ENCODE measurements around the gene CCNB2.

The CCNB2 gene

DNA sequence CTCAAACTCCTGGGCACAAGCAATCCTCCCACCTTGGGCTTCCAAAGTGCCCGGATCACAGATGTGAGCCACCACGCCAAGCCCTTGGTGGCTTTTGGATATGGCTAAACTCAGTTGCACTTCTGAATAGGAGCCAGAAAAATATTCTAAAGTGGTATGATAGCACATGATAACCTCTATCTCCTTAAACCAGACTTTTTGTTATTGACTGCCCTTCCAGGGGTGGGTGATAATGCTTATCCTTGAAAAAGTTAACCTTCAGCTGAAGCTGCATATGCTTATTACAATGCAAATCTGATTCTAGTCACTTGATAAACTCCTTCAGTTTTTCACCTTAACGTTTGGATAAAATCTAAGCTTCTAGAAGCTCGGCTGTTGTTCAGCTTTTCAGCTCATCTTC is 6.3 kb downstream of the CCNB2 start:
- TF ChIP-seq HDGF (IDR thresholded peaks at IDR 0.05; ENCODE audit: borderline replicate concordance) (no peak), NFRKB (IDR thresholded peaks at IDR 0.05) (no peak), TARDBP (IDR thresholded peaks at IDR 0.05) (no peak)
- ChIA-PET CTCF (no interaction called here), POLR2A (no interaction called here)
- no peak for DNase-seq (ENCODE audit: extremely low spot score)

DNA sequence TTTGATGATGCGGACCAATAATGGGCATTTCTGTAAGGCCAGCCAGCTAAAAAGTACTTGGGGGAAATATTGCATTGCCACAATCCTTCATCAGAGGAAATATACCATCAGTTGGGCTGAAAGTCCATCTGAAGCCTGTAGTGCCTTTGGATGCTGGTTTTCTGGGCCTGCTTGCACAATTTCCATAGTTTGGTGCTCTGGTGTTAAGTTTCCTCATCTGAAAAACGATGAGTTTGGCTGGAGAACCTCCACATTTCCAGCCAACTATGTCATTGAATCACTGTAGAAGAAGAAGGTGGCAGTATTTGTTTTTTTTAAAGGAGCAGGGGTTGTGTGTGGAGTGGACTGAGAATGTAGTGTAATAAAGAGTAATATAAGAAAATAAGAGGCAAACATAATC is 10.1 kb downstream of the CCNB2 start:
- ChIA-PET POLR2A (no interaction called here), CTCF (no interaction called here)
- TF ChIP-seq, protein P1, sequence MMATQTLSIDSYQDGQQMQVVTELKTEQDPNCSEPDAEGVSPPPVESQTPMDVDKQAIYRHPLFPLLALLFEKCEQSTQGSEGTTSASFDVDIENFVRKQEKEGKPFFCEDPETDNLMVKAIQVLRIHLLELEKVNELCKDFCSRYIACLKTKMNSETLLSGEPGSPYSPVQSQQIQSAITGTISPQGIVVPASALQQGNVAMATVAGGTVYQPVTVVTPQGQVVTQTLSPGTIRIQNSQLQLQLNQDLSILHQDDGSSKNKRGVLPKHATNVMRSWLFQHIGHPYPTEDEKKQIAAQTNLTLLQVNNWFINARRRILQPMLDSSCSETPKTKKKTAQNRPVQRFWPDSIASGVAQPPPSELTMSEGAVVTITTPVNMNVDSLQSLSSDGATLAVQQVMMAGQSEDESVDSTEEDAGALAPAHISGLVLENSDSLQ (IDR thresholded peaks at IDR 0.05), result no peak
- TF ChIP-seq NFRKB (IDR thresholded peaks at IDR 0.05) (no peak), FOXA1 (IDR thresholded peaks at IDR 0.05) (no peak), ARNT (IDR thresholded peaks at IDR 0.05) (no peak), L3MBTL2 (conservative IDR thresholded peaks at IDR 0.05) (no peak), SP1 (IDR thresholded peaks at IDR 0.05) (no peak), LEF1 (IDR thresholded peaks at IDR 0.05; ENCODE audit: borderline replicate concordance) (no peak), ELF4 (IDR thresholded peaks at IDR 0.05) (no peak), BHLHE40 (IDR thresholded peaks at IDR 0.05; ENCODE audit: borderline replicate concordance) (no peak), ZNF384 (IDR thresholded peaks at IDR 0.05) (no peak), FOXK2 (IDR thresholded peaks at IDR 0.05) (no peak), TARDBP (IDR thresholded peaks at IDR 0.05) (no peak)
- no peak for DNase-seq (ENCODE audit: extremely low spot score)

DNA sequence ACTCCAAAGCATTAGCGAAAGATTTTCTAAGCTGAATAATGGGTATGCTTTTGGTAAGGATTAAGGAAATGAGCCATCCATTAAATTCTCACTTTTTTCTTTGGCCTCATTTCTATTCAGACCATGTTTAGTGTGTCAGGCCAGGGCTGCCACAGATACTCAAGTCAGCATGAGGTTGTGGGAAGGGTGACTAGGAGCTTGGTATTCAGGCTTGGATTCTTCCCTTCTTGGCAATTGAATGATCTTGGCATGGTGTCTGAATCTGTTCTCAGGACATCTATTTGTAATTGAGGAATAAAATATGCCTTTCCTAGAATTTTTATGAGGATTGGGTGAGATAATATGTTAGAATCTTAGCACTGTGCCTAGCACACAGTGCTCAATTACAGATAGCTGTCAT is 11.2 kb downstream of the CCNB2 start:
- TF ChIP-seq BHLHE40 (IDR thresholded peaks at IDR 0.05; ENCODE audit: borderline replicate concordance) (no peak), SP1 (IDR thresholded peaks at IDR 0.05) (no peak), ARNT (IDR thresholded peaks at IDR 0.05) (no peak), ZNF384 (IDR thresholded peaks at IDR 0.05) (no peak), FOXM1 (IDR thresholded peaks at IDR 0.05; ENCODE audit: borderline replicate concordance) (no peak), CTBP1 (IDR thresholded peaks at IDR 0.05; ENCODE audit: borderline replicate concordance) (no peak), LEF1 (IDR thresholded peaks at IDR 0.05; ENCODE audit: borderline replicate concordance) (no peak), TARDBP (IDR thresholded peaks at IDR 0.05) (no peak), SUZ12 (IDR thresholded peaks at IDR 0.05) (no peak), L3MBTL2 (conservative IDR thresholded peaks at IDR 0.05) (no peak), ELF4 (IDR thresholded peaks at IDR 0.05) (no peak), HDGF (IDR thresholded peaks at IDR 0.05; ENCODE audit: borderline replicate concordance) (no peak), FOXK2 (IDR thresholded peaks at IDR 0.05) (no peak)
- TF ChIP-seq, protein P1 (IDR thresholded peaks at IDR 0.05), result no peak
- ChIA-PET POLR2A (no interaction called here), CTCF (no interaction called here)

DNA sequence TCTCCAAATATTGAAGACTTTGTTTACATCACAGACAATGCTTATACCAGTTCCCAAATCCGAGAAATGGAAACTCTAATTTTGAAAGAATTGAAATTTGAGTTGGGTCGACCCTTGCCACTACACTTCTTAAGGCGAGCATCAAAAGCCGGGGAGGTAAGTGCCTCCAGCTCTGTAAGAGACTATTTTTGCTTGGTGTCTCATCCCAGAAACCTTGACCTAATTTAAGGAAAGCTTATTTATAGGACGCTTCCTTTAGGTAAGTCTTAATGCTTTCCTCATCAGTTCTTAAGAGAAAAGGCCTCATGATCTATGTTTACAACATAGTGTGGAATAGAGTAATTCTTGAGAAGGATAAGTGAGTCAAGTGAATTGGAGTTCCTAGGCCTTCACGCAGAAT is 11.8 kb downstream of the CCNB2 start:
- TF ChIP-seq, protein P1 (IDR thresholded peaks at IDR 0.05), result no peak
- TF ChIP-seq CTBP1 (IDR thresholded peaks at IDR 0.05; ENCODE audit: borderline replicate concordance) (no peak), FOXM1 (IDR thresholded peaks at IDR 0.05; ENCODE audit: borderline replicate concordance) (no peak), ELF4 (IDR thresholded peaks at IDR 0.05) (no peak), TARDBP (IDR thresholded peaks at IDR 0.05) (no peak), BHLHE40 (IDR thresholded peaks at IDR 0.05; ENCODE audit: borderline replicate concordance) (no peak), L3MBTL2 (conservative IDR thresholded peaks at IDR 0.05) (no peak), FOXA1 (IDR thresholded peaks at IDR 0.05) (no peak), SUZ12 (IDR thresholded peaks at IDR 0.05) (no peak), ARNT (IDR thresholded peaks at IDR 0.05) (no peak), HDGF (IDR thresholded peaks at IDR 0.05; ENCODE audit: borderline replicate concordance) (no peak), SP1 (IDR thresholded peaks at IDR 0.05) (no peak), FOXK2 (IDR thresholded peaks at IDR 0.05) (no peak), ZNF384 (IDR thresholded peaks at IDR 0.05) (no peak), LEF1 (IDR thresholded peaks at IDR 0.05; ENCODE audit: borderline replicate concordance) (no peak)
- POLR2A ChIA-PET, result no interaction called here
- CTCF ChIA-PET, result no interaction called here

More for the DNA sequence above, 11.2 kb downstream of the CCNB2 start:
- no peak for DNase-seq (ENCODE audit: extremely low spot score)

DNA sequence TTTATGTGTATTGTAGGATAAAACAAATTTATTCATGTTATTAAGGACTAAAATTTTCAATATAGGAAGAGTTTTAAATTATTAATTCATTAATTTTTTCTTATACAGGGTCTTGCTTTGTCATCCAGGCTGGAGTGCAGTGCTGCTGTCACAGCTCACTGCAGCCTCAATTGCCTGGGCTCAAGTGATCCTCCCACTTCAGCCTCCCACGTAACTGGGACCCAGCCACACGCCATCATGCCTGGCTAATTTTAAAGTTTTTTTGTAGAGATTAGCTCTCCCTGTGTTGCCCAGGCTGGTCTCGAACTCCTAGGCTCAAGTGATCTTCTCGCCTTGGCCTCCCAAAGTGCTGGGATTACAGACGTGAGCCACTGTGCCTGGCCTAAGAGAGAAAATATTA is 14.7 kb downstream of the CCNB2 start:
- CTCF ChIA-PET, result no interaction called here
- TF ChIP-seq HDGF (IDR thresholded peaks at IDR 0.05; ENCODE audit: borderline replicate concordance), result no peak
- DNase-seq (ENCODE audit: extremely low spot score), result no peak
- POLR2A ChIA-PET, result no interaction called here

More for the DNA sequence above, 11.8 kb downstream of the CCNB2 start:
- DNase-seq (ENCODE audit: extremely low spot score), result no peak

DNA sequence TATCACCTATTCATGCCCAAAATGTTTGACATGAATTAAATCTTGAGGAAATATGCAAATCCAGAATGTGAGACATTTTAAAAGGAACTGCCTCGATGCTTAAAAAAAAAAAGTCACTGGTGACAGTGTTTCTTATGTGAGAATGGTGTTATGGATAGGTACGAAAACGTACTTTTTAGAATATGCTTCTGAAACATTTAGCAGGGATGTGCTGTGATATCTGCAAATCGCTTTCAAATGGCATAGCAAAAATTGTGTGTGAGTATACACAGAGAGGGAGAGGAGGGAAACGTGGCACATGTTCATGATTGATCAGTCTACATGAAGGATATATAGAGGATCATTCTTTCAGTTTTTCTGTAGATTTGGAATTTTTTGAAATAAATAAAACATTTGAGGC is 16.0 kb downstream of the CCNB2 start:
- ChIA-PET CTCF (no interaction called here), POLR2A (no interaction called here)
- TF ChIP-seq L3MBTL2 (conservative IDR thresholded peaks at IDR 0.05) (no peak), LEF1 (IDR thresholded peaks at IDR 0.05; ENCODE audit: borderline replicate concordance) (no peak), SP1 (IDR thresholded peaks at IDR 0.05) (no peak), ARNT (IDR thresholded peaks at IDR 0.05) (no peak), FOXK2 (IDR thresholded peaks at IDR 0.05) (no peak), SUZ12 (IDR thresholded peaks at IDR 0.05) (no peak), FOXM1 (IDR thresholded peaks at IDR 0.05; ENCODE audit: borderline replicate concordance) (no peak), CTBP1 (IDR thresholded peaks at IDR 0.05; ENCODE audit: borderline replicate concordance) (no peak), NFRKB (IDR thresholded peaks at IDR 0.05) (no peak), HDGF (IDR thresholded peaks at IDR 0.05; ENCODE audit: borderline replicate concordance) (no peak), BHLHE40 (IDR thresholded peaks at IDR 0.05; ENCODE audit: borderline replicate concordance) (no peak), TARDBP (IDR thresholded peaks at IDR 0.05) (no peak), ELF4 (IDR thresholded peaks at IDR 0.05) (no peak), FOXA1 (IDR thresholded peaks at IDR 0.05) (no peak), ZNF384 (IDR thresholded peaks at IDR 0.05) (no peak)
- TF ChIP-seq, protein P1 (IDR thresholded peaks at IDR 0.05), result no peak
- no peak for DNase-seq (ENCODE audit: extremely low spot score)
